Measurements from ENCODE around the gene GAS6. TPM values are rescaled to one million over a fixed set of nuclear protein-coding genes. Genes with fewer than 3 reads are reported as not detected.

The GAS6 gene
- total RNA-seq, 1 donor from 2014 or later = 215 TPM

DNA sequence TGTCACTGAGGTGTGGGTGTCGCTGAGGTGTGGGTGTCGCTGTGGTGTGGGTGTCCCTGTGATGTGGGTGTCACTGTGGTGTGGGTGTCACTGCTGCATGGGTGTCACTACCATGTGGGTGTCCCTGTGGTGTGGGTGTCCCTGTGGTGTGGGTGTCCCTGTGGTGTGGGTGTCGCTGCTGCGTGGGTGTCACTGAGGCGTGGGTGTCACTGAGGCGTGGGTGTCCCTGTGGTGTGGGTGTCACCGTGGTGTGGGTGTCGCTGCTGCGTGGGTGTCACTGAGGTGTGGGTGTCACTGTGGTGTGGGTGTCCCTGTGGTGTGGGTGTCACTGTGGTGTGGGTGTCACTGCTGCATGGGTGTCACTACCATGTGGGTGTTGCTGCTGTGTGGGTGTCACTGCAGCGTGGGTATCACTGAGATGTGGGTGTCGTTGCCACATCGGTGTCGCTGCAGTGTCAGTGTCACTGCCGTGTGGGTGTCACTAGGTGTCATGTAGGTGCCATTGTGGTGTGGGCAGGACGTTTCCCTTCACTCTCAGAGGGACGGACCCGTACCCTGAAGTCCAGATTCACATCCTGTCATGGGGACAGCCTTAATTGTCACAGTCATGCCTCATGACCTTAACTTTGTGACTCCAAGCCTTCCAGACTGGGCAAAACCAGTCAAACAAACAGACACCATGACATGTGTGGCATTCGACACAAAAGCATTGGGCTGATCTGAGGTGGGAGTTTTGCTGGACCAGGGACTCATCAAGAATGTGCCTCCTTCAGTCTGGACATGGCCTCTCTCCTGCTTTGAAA, 12.7 kb upstream of the GAS6 start:
- TF ChIP-seq POLR2AphosphoS5 (IDR thresholded peaks at IDR 0.05; ENCODE audit: insufficient read depth in 1 of 2, low read depth in 1 of 2) (no peak), POLR2A (IDR thresholded peaks at IDR 0.05) (no peak)
- TF ChIP-seq, protein P1, sequence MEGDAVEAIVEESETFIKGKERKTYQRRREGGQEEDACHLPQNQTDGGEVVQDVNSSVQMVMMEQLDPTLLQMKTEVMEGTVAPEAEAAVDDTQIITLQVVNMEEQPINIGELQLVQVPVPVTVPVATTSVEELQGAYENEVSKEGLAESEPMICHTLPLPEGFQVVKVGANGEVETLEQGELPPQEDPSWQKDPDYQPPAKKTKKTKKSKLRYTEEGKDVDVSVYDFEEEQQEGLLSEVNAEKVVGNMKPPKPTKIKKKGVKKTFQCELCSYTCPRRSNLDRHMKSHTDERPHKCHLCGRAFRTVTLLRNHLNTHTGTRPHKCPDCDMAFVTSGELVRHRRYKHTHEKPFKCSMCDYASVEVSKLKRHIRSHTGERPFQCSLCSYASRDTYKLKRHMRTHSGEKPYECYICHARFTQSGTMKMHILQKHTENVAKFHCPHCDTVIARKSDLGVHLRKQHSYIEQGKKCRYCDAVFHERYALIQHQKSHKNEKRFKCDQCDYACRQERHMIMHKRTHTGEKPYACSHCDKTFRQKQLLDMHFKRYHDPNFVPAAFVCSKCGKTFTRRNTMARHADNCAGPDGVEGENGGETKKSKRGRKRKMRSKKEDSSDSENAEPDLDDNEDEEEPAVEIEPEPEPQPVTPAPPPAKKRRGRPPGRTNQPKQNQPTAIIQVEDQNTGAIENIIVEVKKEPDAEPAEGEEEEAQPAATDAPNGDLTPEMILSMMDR (IDR thresholded peaks at IDR 0.05) = no peak
- Histone ChIP-seq H3K27ac (no peak overlapping the region), H3K4me1 (peaks cover 10% of the 10 kb centered on the region), H3K36me3 (no peaks in the 10 kb centered on the region), H3K4me3 (no peak overlapping the region), H3K9me3 (no peaks in the 10 kb centered on the region), H3K27me3 (no peaks in the 10 kb centered on the region)
- peak; percentile 28 to 49 for DNase-seq (ENCODE audit: extremely low spot score in 2 of 2)
- intact Hi-C loops (cut with DNase I) = no loop called here

DNA sequence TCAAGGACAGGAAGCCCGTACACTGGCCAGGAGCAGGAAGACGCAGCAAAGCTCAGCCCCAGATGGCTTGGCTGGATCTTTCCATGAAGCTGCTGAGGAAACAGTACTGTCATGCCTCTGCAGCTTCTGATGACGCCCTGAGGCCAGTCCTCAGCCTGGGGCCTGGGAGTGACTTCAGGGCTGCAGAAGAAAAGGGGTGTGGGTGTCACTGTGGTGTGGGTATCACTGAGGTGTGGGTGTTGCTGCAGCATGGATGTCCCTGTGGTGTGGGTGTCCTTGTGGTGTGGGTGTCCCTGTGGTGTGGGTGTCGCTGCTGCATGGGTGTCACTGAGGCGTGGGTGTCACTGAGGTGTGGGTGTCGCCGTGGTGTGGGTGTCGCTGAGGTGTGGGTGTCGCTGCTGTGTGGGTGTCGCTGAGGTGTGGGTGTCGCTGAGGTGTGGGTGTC, 12.0 kb upstream of the GAS6 start:
- H3K27ac ChIP-seq = no peak overlapping the region
- intact Hi-C loops (cut with DNase I) = no loop called here

DNA sequence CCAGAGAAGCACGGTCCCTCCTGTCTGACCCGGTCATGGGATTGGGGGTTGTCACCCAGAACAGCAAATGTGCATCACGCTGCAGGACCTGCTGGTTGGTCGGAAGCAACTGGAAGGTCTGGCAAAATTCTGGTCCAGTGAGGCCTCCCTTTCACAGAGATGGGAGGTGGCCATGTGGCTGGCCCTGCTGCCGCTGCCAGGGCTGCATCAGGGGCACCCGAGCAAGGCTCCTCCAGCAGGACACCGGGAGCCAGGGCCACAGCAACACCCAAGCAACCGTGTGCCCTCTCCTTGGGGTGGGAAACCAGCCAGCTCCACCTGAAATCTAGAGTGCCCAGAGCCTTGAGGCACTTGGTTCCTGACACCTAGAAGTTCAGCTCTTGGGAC, 11.5 kb upstream of the GAS6 start:
- no peaks in the 10 kb centered on the region for H3K4me1 ChIP-seq
- intact Hi-C loops (cut with DNase I) = no loop called here
- H3K27ac ChIP-seq = no peak overlapping the region
- H3K9me3 ChIP-seq = no peaks in the 10 kb centered on the region
- DNase-seq (ENCODE audit: extremely low spot score in 2 of 2) = peak in 1 of 2 donors; percentile 93
- H3K36me3 ChIP-seq = no peaks in the 10 kb centered on the region
- TF ChIP-seq, protein P1 (IDR thresholded peaks at IDR 0.05) = no peak
- TF ChIP-seq POLR2A (IDR thresholded peaks at IDR 0.05) (no peak), POLR2AphosphoS5 (IDR thresholded peaks at IDR 0.05; ENCODE audit: insufficient read depth in 1 of 2, low read depth in 1 of 2) (no peak)
- no peak overlapping the region for H3K4me3 ChIP-seq
- H3K27me3 ChIP-seq = no peaks in the 10 kb centered on the region

More for the DNA sequence above, 12.0 kb upstream of the GAS6 start:
- Histone ChIP-seq H3K9me3 (no peaks in the 10 kb centered on the region), H3K4me3 (no peak overlapping the region), H3K4me1 (peaks cover 3% of the 10 kb centered on the region), H3K27me3 (no peaks in the 10 kb centered on the region), H3K36me3 (no peaks in the 10 kb centered on the region)
- peak; percentile 61 to 85 for DNase-seq (ENCODE audit: extremely low spot score in 2 of 2)
- TF ChIP-seq POLR2AphosphoS5 (IDR thresholded peaks at IDR 0.05; ENCODE audit: insufficient read depth in 1 of 2, low read depth in 1 of 2) = no peak
- TF ChIP-seq, protein P1 (IDR thresholded peaks at IDR 0.05) = no peak
- TF ChIP-seq POLR2A (IDR thresholded peaks at IDR 0.05) = no peak

DNA sequence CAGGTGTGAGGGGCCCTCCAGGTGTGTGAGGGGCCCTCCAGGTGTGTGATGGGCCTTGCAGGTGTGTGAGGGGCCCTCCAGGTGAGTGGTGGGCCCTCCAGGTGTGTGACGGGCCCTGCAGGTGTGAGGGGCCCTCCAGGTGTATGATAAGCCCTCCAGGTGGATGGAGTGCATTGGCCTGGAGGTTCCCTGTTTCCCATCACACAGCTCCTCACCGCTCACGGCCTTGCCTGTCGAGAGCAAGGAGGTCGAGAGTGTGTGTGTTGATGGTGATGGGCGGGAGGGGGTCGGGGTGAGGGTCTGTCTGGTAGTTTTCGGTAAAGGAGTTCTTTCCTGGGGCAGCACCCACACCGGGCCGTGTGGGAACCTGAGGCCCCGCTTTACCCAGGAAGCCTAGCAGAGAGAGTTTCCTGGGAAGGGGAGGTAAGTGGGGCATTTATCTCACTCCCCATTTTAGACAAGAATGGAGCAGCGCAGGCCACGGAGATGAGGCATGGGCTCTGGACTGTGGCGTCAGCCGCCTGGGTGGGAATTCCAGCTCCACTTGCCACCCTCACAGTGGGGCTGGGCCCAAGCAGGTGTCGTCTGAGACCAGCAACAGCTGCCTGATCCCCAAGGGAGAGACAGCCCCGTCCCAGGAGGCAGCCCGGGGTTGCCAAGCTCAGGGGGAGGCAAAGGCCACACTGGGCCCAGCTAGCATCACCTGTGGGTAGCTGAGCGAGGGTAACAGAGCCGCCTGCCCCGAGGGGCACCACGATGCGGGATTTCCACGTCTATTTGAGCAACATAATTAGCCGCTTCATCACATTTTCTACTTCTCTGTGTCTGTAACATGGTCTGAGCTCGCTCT, 10.9 kb upstream of the GAS6 start:
- intact Hi-C loops (cut with DNase I) = no loop called here
- Histone ChIP-seq H3K27me3 (no peaks in the 10 kb centered on the region), H3K27ac (no peak overlapping the region), H3K4me1 (no peaks in the 10 kb centered on the region), H3K4me3 (no peak overlapping the region), H3K9me3 (no peaks in the 10 kb centered on the region), H3K36me3 (no peaks in the 10 kb centered on the region)
- peak; percentile 75 to 94 for DNase-seq (ENCODE audit: extremely low spot score in 2 of 2)
- no peak for TF ChIP-seq POLR2A (IDR thresholded peaks at IDR 0.05)
- TF ChIP-seq, protein P1 (IDR thresholded peaks at IDR 0.05) = no peak
